ENCODE results near the gene TIMM44. TPM values are rescaled to one million over a fixed set of nuclear protein-coding genes. Genes with fewer than 3 reads are reported as not detected.

TIMM44 gene
- total and polyA plus RNA-seq, 7 donors: 33.0 to 80.1 (median 72.4) TPM

DNA sequence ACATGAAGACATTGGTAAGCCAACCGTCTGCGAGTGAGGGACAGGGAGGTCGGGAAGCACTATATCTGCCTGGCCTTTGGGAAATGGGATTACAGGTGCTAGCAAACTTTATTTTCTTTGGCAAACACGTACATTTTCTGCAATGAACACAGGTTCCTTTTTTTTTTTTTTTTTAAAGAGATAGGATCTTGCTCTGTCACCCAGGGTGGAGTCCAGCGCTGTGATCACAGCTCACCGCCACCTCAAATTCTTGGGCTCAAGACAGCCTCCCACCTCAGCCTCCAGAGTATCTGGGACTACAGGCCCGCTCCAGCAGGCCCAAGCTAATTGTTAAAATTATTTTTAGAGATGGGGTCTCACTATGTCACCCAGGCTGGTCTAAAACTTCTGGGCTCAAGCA is 37.7 kb upstream of the TIMM44 start:
- H3K27me3 ChIP-seq: no peaks in the 10 kb centered on the region
- H3K4me3 ChIP-seq: no peak overlapping the region
- H3K27ac ChIP-seq: no peak overlapping the region
- peaks cover 0 to 24% (median 20%) of the 10 kb centered on the region in 4 donors for H3K4me1 ChIP-seq
- TF ChIP-seq POLR2AphosphoS5 (IDR thresholded peaks at IDR 0.05) (no peak), EP300 (IDR thresholded peaks at IDR 0.05) (no peak), POLR2A (IDR thresholded peaks at IDR 0.05) (no peak)
- TF ChIP-seq, protein P1, sequence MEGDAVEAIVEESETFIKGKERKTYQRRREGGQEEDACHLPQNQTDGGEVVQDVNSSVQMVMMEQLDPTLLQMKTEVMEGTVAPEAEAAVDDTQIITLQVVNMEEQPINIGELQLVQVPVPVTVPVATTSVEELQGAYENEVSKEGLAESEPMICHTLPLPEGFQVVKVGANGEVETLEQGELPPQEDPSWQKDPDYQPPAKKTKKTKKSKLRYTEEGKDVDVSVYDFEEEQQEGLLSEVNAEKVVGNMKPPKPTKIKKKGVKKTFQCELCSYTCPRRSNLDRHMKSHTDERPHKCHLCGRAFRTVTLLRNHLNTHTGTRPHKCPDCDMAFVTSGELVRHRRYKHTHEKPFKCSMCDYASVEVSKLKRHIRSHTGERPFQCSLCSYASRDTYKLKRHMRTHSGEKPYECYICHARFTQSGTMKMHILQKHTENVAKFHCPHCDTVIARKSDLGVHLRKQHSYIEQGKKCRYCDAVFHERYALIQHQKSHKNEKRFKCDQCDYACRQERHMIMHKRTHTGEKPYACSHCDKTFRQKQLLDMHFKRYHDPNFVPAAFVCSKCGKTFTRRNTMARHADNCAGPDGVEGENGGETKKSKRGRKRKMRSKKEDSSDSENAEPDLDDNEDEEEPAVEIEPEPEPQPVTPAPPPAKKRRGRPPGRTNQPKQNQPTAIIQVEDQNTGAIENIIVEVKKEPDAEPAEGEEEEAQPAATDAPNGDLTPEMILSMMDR (IDR thresholded peaks at IDR 0.05): no peak
- H3K9me3 ChIP-seq: no peaks in the 10 kb centered on the region
- WGBS, 2 donors: 85 to 89% methylated on average over 7 of the region's 7 CpGs
- intact Hi-C loops (cut with DNase I): no loop called here
- no peak for DNase-seq
- H3K36me3 ChIP-seq: peaks cover 14 to 93% (median 38%) of the 10 kb centered on the region in 4 donors

DNA sequence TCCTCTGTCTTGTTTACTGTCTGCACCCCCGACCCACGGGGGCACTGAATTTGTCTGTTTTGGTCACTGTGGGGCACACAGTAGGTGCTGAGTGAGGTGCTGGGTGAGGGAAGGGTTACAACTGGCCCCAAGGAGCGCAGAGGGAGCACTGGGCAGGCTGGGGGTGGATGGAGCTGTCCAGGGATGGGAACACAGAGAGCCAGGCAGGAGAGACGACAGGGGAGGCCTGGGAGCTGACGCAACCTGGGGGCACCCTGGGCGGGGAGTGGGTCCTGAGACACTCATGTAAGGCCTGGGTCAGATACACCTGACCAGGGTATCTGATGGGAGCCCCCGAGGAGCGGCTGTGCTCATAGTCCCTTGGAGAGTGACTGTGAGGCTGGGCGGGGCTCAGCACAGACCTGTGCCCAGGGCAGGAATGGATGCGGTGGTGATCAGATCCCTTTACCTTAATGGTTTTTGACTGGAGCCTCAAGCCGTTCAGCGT is 37.2 kb upstream of the TIMM44 start:
- no peak for DNase-seq
- no peaks in the 10 kb centered on the region for H3K27me3 ChIP-seq
- no peak overlapping the region for H3K27ac ChIP-seq
- 88 to 93% methylated on average over 12 of the region's 12 CpGs for WGBS, 2 donors
- no peak overlapping the region for H3K4me3 ChIP-seq
- H3K4me1 ChIP-seq: peaks cover 0 to 20% (median 19%) of the 10 kb centered on the region in 4 donors
- H3K36me3 ChIP-seq: peaks cover 14 to 88% (median 36%) of the 10 kb centered on the region in 4 donors
- intact Hi-C loops (cut with DNase I): no loop called here
- no peaks in the 10 kb centered on the region for H3K9me3 ChIP-seq
- TF ChIP-seq POLR2A (IDR thresholded peaks at IDR 0.05): no peak
- TF ChIP-seq, protein P1 (IDR thresholded peaks at IDR 0.05): no peak
- TF ChIP-seq POLR2AphosphoS5 (IDR thresholded peaks at IDR 0.05): no peak
- no peak for TF ChIP-seq EP300 (IDR thresholded peaks at IDR 0.05)

DNA sequence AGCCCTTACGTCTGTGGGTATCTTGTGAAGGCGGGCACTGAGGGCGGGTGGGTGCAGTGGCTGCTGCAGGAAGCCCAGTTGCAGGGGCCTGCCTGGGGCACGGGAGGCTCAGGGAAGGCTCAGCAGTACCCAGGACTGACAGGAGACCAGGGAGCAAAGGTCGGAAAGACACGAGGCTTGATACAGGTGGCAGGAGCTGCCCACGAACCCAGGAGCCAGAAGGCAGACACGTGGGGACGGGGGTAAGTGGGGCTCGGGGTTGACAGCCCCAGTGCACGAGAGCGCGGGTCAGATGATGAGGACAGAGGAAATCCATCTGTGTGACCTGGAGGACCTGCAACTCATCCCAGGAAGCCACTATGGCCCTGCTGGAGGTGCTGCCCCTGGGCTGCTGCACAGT is 36.7 kb upstream of the TIMM44 start:
- DNase-seq: no peak
- no peaks in the 10 kb centered on the region for H3K9me3 ChIP-seq
- no peak overlapping the region for H3K27ac ChIP-seq
- TF ChIP-seq POLR2A (IDR thresholded peaks at IDR 0.05) (no peak), POLR2AphosphoS5 (IDR thresholded peaks at IDR 0.05) (no peak)
- no peaks in the 10 kb centered on the region for H3K27me3 ChIP-seq
- peaks cover 14 to 88% (median 35%) of the 10 kb centered on the region in 4 donors for H3K36me3 ChIP-seq
- intact Hi-C loops (cut with DNase I): no loop called here
- 88 to 94% methylated on average over 13 of the region's 13 CpGs for WGBS, 2 donors
- peaks cover 0 to 20% (median 19%) of the 10 kb centered on the region in 4 donors for H3K4me1 ChIP-seq
- H3K4me3 ChIP-seq: no peak overlapping the region

DNA sequence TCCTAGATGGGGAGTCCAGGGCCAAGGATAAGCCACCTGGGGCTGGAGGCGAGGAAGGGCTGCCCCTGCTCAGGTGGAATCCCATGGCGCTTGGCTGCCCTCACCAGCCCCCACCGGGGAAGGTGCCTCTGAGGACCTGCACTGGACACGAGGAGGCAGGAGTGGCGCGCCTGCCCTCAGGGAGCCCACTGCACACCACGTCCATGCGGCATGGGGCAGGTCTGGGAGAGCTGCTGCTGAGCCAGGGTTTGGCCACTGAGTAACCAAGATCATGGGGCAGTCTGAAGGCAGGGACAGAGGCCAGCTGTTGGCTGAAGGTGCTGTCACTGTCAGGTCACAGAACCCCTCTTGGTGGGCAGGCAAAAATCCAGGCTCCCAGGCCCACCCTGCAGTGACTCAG is 36.1 kb upstream of the TIMM44 start:
- Histone ChIP-seq H3K36me3 (peaks cover 14 to 89% (median 37%) of the 10 kb centered on the region in 4 donors), H3K9me3 (no peaks in the 10 kb centered on the region), H3K4me1 (peaks cover 0 to 20% (median 19%) of the 10 kb centered on the region in 4 donors), H3K4me3 (no peak overlapping the region), H3K27me3 (no peaks in the 10 kb centered on the region), H3K27ac (no peak overlapping the region)
- 90 to 92% methylated on average over 8 of the region's 8 CpGs for WGBS, 2 donors
- DNase-seq: no peak
- intact Hi-C loops (cut with DNase I): no loop called here
- no peak for TF ChIP-seq EP300 (IDR thresholded peaks at IDR 0.05)
- TF ChIP-seq, protein P1 (IDR thresholded peaks at IDR 0.05): no peak
- TF ChIP-seq POLR2AphosphoS5 (IDR thresholded peaks at IDR 0.05): no peak
- no peak for TF ChIP-seq POLR2A (IDR thresholded peaks at IDR 0.05)

DNA sequence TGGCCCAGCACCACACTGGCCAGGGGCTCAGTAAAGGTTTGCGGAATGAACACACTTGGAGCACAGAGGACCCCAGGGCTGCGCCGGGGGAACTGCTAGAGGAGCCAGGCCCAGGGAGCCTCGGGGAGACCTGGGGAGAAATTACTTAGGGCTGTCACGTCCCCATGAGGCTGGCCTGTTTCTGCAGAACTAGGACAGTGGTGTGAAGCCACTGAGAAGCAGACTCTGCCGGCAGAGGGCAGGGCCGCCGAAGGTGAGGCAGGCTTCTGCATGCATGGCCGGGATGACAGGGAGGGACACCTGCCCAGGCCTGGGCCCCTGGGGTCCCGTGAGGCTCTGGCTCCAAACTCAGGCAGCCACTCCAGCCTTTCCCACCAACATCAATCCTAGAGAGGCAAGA is 35.5 kb upstream of the TIMM44 start:
- WGBS, 2 donors: 90 to 92% methylated on average over 10 of the region's 10 CpGs
- no peak for DNase-seq
- no peak overlapping the region for H3K4me3 ChIP-seq
- H3K4me1 ChIP-seq: peaks cover 0 to 20% (median 19%) of the 10 kb centered on the region in 4 donors
- H3K9me3 ChIP-seq: no peaks in the 10 kb centered on the region
- intact Hi-C loops (cut with DNase I): no loop called here
- H3K27ac ChIP-seq: no peak overlapping the region
- peaks cover 14 to 89% (median 41%) of the 10 kb centered on the region in 4 donors for H3K36me3 ChIP-seq
- H3K27me3 ChIP-seq: no peaks in the 10 kb centered on the region
- TF ChIP-seq EP300 (IDR thresholded peaks at IDR 0.05): no peak

Measured in sigmoid colon (tissue), 7 donors.